AG09319 (cell line): ENCODE measurements around the gene ZNF501.

Source experiments
- DNase-seq: peaks from one replicate; pipeline ENCODE4 v3.0.0-alpha.2; 2010; ENCODE audit warnings: low read depth; ENCODE audit errors: extremely low read depth
- TF ChIP-seq, protein P1 (sequence below): IDR thresholded peaks from 2 replicates; pipeline ENCODE4 v1.5.1; 2011; ENCODE audit warnings: low read depth, mild to moderate bottlenecking, inconsistent platforms, low read length, moderate library complexity

The ZNF501 gene

DNA sequence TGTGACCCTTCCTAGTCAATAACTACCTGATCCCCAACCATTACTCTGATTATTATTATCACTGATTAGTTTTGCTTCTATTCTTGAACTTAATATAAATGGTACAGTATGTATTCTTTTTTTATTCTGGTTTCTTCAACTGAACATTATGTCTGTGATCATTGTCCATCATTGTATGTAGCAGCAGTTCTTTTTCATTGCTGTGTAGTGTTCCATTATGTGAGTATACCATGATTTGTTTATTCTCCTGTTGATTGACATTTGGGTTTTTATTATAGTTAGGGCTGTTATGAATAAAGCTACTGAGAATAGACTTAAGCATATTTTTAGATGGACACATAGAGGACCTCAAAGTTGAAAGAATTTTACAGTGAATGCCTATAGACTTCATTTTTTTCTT lies 34.8 kb downstream of the ZNF501 start:
- DNase-seq: no peak
- TF ChIP-seq, protein P1, sequence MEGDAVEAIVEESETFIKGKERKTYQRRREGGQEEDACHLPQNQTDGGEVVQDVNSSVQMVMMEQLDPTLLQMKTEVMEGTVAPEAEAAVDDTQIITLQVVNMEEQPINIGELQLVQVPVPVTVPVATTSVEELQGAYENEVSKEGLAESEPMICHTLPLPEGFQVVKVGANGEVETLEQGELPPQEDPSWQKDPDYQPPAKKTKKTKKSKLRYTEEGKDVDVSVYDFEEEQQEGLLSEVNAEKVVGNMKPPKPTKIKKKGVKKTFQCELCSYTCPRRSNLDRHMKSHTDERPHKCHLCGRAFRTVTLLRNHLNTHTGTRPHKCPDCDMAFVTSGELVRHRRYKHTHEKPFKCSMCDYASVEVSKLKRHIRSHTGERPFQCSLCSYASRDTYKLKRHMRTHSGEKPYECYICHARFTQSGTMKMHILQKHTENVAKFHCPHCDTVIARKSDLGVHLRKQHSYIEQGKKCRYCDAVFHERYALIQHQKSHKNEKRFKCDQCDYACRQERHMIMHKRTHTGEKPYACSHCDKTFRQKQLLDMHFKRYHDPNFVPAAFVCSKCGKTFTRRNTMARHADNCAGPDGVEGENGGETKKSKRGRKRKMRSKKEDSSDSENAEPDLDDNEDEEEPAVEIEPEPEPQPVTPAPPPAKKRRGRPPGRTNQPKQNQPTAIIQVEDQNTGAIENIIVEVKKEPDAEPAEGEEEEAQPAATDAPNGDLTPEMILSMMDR: no peak

DNA sequence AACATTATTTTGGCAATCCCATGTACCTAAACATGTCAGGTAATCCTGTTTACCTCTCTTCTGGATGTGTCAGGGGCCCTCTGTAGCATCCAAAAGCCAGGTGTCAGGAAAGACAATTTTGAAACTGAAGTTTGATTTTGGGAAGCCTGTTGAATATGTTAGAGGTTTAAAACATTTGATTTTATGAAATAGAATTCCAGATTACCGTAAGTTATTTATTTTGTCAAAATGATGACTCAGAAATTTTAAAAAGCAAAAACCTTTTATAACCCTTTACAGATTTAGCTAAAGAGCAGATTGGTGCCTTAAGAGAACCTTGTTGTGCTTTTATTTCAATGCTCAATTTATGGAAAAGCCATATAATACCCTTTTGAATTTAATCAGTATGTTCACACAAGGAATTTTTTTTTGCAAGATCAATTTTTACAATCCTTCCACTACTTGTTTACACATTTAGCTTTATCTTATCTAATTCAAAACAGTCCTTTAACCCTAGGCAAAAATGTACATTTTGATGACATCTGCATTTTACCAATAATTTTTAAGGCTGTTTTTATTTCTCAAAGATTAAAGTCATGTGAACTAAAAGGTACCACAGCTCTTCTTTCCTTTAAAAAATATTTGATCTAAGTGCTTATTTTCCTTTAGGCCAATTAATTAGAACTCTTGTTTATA lies 42.1 kb downstream of the ZNF501 start:
- no peak for DNase-seq
- TF ChIP-seq, protein P1: no peak

DNA sequence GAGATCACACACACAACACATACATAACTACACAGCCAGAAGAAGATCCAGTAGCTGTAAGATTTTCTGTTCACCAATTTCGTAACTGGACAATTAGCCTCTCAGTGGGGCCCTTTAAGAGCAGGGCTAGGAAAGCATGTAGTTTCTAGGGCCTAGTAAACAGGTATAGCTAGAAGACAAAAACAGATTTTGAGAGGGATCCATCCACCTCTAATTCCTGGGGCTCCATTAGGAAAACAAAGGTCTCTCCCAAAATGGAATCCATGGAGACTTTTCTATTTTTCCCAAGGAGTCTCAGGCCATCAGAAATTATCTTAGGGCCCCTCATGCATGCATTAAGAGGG lies 42.6 kb downstream of the ZNF501 start:
- TF ChIP-seq, protein P1: no peak
- DNase-seq: no peak

DNA sequence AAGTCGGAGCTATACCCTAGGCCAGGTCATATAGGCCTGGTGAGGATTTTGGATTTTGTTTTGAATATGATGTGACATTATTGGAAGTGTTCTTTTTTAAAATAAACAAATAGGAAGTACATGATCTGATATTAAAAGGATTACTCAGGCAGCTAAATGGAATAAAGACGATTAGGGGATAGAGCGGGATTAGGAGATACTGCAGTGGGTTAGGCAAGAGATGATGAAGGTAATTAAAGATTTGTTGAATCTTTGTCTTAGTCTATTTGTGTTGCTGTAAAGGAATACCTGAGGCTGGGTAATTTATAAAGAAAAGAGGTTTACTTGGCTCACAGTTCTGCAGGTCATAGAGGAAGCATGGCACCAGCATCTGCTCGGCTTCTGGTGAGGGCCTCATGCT lies 53.5 kb downstream of the ZNF501 start:
- TF ChIP-seq, protein P1: no peak
- DNase-seq: no peak
